ENCODE measurements around the gene YPEL3.
"Not testable (repeated sequence)": the region's sequence is repeated elsewhere in the genome, so short reads cannot be mapped to it uniquely, and the experiment has no call there.

The YPEL3 gene

GRCh38 chr16:30136971-30137605 is 41.1 kb upstream of the YPEL3 start:
- H3K36me3 ChIP-seq (ENCODE audit: control insufficient read depth, insufficient read depth, low read length): no peaks in the 10 kb centered on the region
- no peaks in the 10 kb centered on the region for H3K4me1 ChIP-seq
- H3K4me2 ChIP-seq (ENCODE audit: low read length): no peak overlapping the region
- H3K9ac ChIP-seq: no peak overlapping the region
- H3K79me2 ChIP-seq: no peaks in the 10 kb centered on the region
- no peak overlapping the region for H3K4me3 ChIP-seq (ENCODE audit: low read depth, low read length)
- H3K27me3 ChIP-seq (ENCODE audit: control insufficient read depth, insufficient read depth, low read length): no peaks in the 10 kb centered on the region
- no peaks in the 10 kb centered on the region for H3K9me3 ChIP-seq (ENCODE audit: control insufficient read depth, low read length)
- no peak for TF ChIP-seq CTCF (IDR thresholded peaks at IDR 0.05)
- no peak overlapping the region for H2AFZ ChIP-seq
- no peak overlapping the region for H3K27ac ChIP-seq

GRCh38 chr16:30132591-30132990 is 36.6 kb upstream of the YPEL3 start:
- no peaks in the 10 kb centered on the region for H3K27me3 ChIP-seq (ENCODE audit: control insufficient read depth, insufficient read depth, low read length)
- H3K9me3 ChIP-seq (ENCODE audit: control insufficient read depth, low read length): no peaks in the 10 kb centered on the region
- H3K9ac ChIP-seq: no peak overlapping the region
- H3K36me3 ChIP-seq (ENCODE audit: control insufficient read depth, insufficient read depth, low read length): no peaks in the 10 kb centered on the region
- no peak overlapping the region for H3K4me3 ChIP-seq (ENCODE audit: low read depth, low read length)
- H3K79me2 ChIP-seq: no peaks in the 10 kb centered on the region
- H3K4me1 ChIP-seq: no peaks in the 10 kb centered on the region
- no peak overlapping the region for H3K27ac ChIP-seq
- no peak overlapping the region for H2AFZ ChIP-seq
- H3K4me2 ChIP-seq (ENCODE audit: low read length): no peak overlapping the region
- no peak for TF ChIP-seq CTCF (IDR thresholded peaks at IDR 0.05)

GRCh38 chr16:30131869-30132475 is 36.0 kb upstream of the YPEL3 start:
- Histone ChIP-seq H3K79me2 (no peaks in the 10 kb centered on the region), H3K9me3 (ENCODE audit: control insufficient read depth, low read length) (no peaks in the 10 kb centered on the region), H3K9ac (no peak overlapping the region), H3K27me3 (ENCODE audit: control insufficient read depth, insufficient read depth, low read length) (no peaks in the 10 kb centered on the region), H2AFZ (no peak overlapping the region), H3K4me2 (ENCODE audit: low read length) (no peak overlapping the region), H3K27ac (no peak overlapping the region), H3K4me1 (no peaks in the 10 kb centered on the region), H3K36me3 (ENCODE audit: control insufficient read depth, insufficient read depth, low read length) (no peaks in the 10 kb centered on the region), H3K4me3 (ENCODE audit: low read depth, low read length) (no peak overlapping the region)
- TF ChIP-seq CTCF (IDR thresholded peaks at IDR 0.05): no peak

- H3K27me3 ChIP-seq (ENCODE audit: control insufficient read depth, insufficient read depth, low read length): no peaks in the 10 kb centered on the region
- no peak overlapping the region for H3K27ac ChIP-seq
- no peak overlapping the region for H3K9ac ChIP-seq
- no peaks in the 10 kb centered on the region for H3K9me3 ChIP-seq (ENCODE audit: control insufficient read depth, low read length)
- H2AFZ ChIP-seq: no peak overlapping the region
- peaks cover 10% of the 10 kb centered on the region for H3K4me1 ChIP-seq
- no peak for TF ChIP-seq CTCF (IDR thresholded peaks at IDR 0.05)
- H3K4me2 ChIP-seq (ENCODE audit: low read length): no peak overlapping the region
- no peaks in the 10 kb centered on the region for H3K79me2 ChIP-seq
- no peaks in the 10 kb centered on the region for H3K36me3 ChIP-seq (ENCODE audit: control insufficient read depth, insufficient read depth, low read length)
- H3K4me3 ChIP-seq (ENCODE audit: low read depth, low read length): no peak overlapping the region
Measured at GRCh38 chr16:30127993-30128392, 32.0 kb upstream of the YPEL3 start.

GRCh38 chr16:30125690-30126089 is 29.7 kb upstream of the YPEL3 start:
- H3K4me2 ChIP-seq (ENCODE audit: low read length); H3K4me3 ChIP-seq (ENCODE audit: low read depth, low read length); H3K4me1 ChIP-seq; H2AFZ ChIP-seq; H3K36me3 ChIP-seq (ENCODE audit: control insufficient read depth, insufficient read depth, low read length); H3K79me2 ChIP-seq; H3K27me3 ChIP-seq (ENCODE audit: control insufficient read depth, insufficient read depth, low read length); H3K9me3 ChIP-seq (ENCODE audit: control insufficient read depth, low read length); H3K9ac ChIP-seq; H3K27ac ChIP-seq: not testable (repeated sequence)

Data from parathyroid adenoma (tissue), 2 donors.